Measurements from ENCODE around the gene CACNB1.
"Not testable (repeated sequence)": the region's sequence is repeated elsewhere in the genome, so short reads cannot be mapped to it uniquely, and the experiment has no call there.

Gene CACNB1

GRCh38 chr17:39151150-39151942, 46.1 kb downstream of the CACNB1 start, which contains the start of gene PLXDC1:
Gene PLXDC1, minus strand, starts transcription at chr17:39151637. Its CDS starts 200 bp downstream, at chr17:39151437.
- DNase-seq = no peak

GRCh38 chr17:39150795-39151149, 46.7 kb downstream of the CACNB1 start:
- DNase-seq = no peak

- no peak for DNase-seq
Measured at GRCh38 chr17:39150104-39150634, 47.3 kb downstream of the CACNB1 start.

DNA sequence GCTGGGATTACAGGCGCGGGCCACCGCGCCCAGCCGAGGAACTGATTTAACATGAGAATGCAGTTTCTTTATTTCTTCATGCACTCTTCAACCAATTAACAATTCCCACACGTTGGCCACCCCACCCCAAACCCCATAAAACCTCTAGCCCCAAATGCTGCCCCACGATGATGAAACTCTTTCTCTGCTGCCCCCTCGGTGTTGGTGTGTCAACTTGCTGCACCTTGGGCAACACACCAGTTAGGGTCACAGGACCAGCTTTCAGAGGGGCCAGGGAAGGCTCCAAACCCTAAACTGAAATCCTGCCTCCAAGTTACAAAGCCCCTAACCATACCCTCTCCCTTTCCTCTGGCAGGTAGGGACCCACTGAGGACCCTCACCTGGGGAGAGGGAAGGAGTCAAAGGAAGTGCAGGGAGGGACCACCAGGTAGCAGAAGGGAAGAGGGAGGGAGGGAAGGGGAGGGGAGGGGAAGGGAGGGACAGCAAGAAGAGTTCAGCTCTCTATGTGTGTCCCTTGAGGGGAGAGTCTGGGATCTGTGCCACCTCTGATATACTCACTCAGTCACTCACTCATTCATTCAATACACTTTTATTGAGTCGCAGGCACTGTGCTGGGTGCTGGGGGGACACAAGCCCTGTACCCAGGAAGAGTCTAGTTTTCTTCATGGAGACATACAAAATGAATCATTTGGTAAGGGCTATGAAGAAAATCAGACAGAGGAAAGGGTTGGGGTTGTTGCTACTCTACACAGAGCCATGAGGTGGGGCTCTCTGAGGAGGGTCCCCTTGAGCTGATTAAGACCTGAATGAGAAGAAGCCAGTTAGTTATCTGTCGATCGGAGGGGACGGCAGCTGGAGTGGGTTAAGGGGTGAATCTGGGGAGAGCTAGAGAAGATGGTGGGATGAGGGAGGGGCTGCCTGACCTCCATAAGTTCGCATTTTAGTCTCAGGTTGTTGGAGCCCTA, 50.0 kb downstream of the CACNB1 start:
- DNase-seq = no peak

DNA sequence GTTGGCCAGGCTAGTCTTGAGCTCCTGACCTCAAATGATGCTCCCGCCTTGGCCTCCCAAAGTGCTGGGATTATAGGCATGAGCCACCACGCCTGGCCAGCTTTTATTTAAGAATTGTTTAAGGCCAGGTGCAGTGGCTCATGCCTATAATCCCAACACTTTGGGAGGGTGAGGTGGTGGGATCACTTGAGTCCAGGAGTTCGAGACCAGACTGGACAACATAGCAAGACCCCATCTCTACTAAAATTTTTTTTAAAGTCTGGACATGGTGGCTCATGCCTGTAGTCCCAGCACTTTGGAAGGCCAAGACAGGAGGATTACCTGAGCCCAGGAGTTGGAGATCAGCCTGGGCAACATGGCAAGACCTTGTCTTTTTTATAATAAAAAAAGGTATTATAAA, 51.2 kb downstream of the CACNB1 start:
- no peak for DNase-seq

GRCh38 chr17:39145143-39145542, 52.3 kb downstream of the CACNB1 start:
- no peak for DNase-seq

- DNase-seq = no peak
Measured at GRCh38 chr17:39144416-39144840, 53.0 kb downstream of the CACNB1 start.

DNA sequence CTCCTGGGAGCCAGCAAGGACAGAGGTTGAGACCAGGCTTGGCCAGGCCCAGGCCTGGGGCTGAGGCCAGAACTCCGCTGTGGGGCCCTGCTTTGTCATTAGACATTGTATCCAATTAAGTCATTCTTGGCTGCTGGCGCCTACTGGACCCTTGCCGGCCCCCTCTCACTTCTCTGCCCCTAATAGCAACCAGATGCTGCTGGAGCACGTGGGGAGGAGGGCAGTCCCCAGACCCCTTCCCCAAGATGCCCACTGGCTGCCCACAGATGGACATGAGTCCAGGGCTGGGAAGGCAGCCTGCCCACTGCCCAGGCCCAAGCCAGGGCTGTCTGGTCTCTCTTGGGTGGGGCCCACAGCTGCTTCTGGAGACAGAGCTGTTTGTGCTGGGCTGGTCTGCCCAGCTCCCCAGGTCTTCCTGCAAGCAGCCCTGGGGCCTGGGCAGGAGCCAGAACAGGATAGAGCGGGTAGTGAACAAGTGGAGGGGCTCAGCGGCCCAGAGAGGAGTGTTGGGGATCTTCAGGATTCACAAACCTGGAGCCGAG, 53.8 kb downstream of the CACNB1 start:
- no peak for DNase-seq

GRCh38 chr17:39141915-39142664, 55.4 kb downstream of the CACNB1 start:
- DNase-seq = no peak

DNA sequence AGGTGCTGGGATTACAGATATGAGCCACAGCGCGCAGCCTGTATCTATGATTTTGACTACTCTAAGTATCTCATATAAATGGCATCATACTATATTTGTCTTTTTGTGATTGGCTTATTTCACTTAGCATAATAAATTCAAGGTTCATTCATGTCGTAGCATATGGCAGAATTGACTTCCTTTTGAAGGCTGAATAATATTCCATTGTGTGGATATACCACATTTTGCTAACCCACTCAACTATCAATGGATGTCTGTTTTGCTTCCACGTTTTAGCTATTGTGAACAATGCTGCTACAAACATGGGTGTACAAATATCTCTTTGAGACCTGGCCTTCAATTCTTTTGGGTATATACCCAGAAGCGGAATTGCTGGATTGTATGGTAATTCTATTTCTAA, 56.2 kb downstream of the CACNB1 start:
- no peak for DNase-seq

DNA sequence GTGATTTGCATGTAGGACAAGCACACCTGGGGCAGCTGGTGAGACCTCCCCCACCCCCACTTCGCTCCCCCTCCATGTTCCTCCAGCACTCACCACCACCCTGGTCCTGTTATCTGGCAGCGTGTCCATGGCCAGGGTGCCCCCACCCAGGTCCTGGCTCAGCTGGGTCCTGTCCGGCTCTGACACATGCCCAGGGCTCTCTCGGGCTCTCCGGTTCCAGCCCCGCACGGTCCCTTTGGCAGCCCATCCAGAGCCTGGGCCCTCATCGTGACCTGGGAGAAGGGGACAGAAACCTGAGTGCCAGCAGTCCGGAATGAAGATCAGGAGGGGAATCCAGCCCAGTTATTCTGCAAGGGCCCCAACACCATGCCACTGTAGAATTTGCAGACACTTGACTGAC, 57.9 kb downstream of the CACNB1 start:
- no peak for DNase-seq

- DNase-seq = no peak
Measured at GRCh38 chr17:39139161-39139511, 58.3 kb downstream of the CACNB1 start.

GRCh38 chr17:39138431-39139160, 58.9 kb downstream of the CACNB1 start:
- no peak for DNase-seq

DNA sequence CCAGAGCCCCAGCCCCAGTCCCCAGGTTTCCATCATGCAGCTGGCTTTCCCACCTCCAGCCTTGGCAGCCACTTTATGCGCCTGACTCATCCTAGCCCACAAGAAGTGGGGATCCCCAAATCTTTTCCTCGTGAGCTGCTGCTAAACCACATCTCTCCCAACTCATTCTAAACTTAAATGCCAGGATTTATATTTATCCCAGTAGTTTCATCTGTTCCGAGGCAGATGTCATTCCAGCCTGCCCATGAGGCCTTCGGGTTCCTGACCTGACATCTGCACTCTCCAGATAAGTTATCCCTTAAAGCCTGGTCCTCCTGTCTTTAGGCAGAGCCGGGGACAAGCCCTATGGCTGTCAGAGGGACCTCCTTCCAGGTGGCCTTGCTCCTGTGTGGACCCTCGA, 62.6 kb downstream of the CACNB1 start:
- no peak for DNase-seq

DNA sequence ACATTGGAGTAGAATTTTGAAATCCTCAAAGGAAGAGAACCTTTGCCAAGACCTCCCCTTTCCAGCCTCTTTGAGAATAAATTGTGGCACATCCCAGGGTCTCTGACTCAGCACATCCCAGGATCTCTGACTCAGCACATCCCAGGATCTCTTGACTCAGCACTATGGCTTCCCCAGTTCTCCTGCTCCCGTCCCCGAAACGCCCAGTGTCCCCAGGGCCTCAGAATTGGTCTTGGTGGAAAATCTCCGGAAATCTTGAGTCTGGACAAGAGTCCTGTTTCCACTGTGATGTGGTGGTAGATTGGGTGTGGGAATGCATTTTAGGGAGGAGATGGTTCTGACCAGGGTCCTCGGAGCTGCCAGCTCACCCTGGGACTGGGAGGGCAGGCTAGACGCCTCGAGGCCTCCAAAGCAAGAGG, 65.3 kb downstream of the CACNB1 start:
- no peak for DNase-seq

GRCh38 chr17:39131616-39132015, 65.9 kb downstream of the CACNB1 start:
- DNase-seq = no peak

GRCh38 chr17:39130205-39130604, 67.3 kb downstream of the CACNB1 start:
- DNase-seq = no peak

GRCh38 chr17:39129544-39129943, 67.9 kb downstream of the CACNB1 start:
- DNase-seq = not testable (repeated sequence)

DNA sequence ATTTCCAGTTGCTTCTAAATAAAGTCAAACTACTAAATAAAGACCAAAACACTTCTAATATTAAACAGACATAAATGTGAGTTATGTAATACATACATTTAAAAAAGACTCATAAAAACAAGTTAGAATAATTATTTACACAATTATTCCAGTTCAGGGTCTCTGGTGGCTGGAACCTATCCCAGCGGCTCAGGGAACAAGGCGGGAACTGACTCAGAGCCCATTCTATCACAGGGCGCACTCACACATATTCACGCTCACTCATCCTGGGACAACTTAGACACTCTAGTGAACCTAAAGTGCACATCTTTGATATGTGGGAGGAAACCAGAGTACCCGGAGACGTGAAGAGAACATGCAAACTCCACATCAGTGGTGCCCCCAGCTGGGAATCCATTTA, 71.0 kb downstream of the CACNB1 start:
- no peak for DNase-seq

GRCh38 chr17:39125143-39125875, 72.2 kb downstream of the CACNB1 start:
- DNase-seq = no peak

DNA sequence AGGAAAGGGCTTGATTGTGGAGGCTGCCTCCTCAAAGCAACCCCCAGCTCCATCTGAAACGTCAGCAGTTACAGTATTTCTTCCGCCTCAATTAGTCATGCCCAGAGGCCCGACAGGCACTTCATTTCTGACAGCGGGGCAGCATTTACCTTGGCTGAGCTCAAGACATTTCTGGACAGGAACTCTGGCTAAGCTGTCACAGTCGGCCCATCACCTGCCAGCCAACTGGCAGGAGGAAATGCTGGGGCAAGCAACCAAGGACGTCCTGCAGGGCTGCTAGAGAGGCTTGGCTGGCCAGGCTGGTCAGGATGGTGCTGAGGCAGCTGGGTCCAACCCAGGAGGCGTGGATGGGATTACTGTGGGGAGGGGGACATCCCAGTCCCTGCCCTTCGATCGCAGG, 73.8 kb downstream of the CACNB1 start:
- no peak for DNase-seq
